CD8-positive, alpha-beta memory T cell (primary cell): Measurements from ENCODE around the gene DNAJB9. TPM values are rescaled to one million over a fixed set of nuclear protein-coding genes. Genes with fewer than 3 reads are reported as not detected.

Source experiments
- CTCF ChIA-PET: fragments of 350-600 bp; sonication (Branson Sonifier 250); formaldehyde crosslinking; loops from one replicate; lab custom pipeline; 2021; ENCODE audit warnings: antibody characterized with exemption; lab: Charles Lee
- POLR2A ChIA-PET: fragments of 350-600 bp; sonication (Branson Sonifier 250); formaldehyde crosslinking; loops from one replicate; lab custom pipeline; 2021; ENCODE audit warnings: antibody characterized with exemption; lab: Charles Lee
- DNase-seq, 5 donors: peaks; one replicate each; pipeline versions ENCODE4 v3.0.0 to v3.0.0-alpha.2; 2020 to 2022; ENCODE audit warnings: mixed read lengths in 1 of 5
- H3K27ac ChIP-seq: one replicate; pipeline ENCODE4 v1.7.0; 2013; ENCODE audit warnings: low read depth, mild to moderate bottlenecking, low read length, moderate library complexity
- H3K27me3 ChIP-seq: 2 replicates; pipeline ENCODE4 v1.7.0; 2013; ENCODE audit warnings: low read length, mild to moderate bottlenecking; ENCODE audit not compliant: insufficient read depth, poor library complexity, severe bottlenecking
- H3K36me3 ChIP-seq: 2 replicates; pipeline ENCODE4 v1.7.0; 2013; ENCODE audit warnings: mild to moderate bottlenecking, low read length, moderate library complexity; ENCODE audit not compliant: insufficient read depth
- H3K4me1 ChIP-seq: 2 replicates; pipeline ENCODE4 v1.7.0; 2013; ENCODE audit warnings: mild to moderate bottlenecking, low read length, moderate library complexity; ENCODE audit not compliant: insufficient read depth
- H3K4me3 ChIP-seq: 2 replicates; pipeline ENCODE4 v1.7.0; 2013; ENCODE audit warnings: mild to moderate bottlenecking, low read length
- H3K9me3 ChIP-seq: 2 replicates; pipeline ENCODE4 v1.7.0; 2013; ENCODE audit warnings: mild to moderate bottlenecking, low read length
- H3K27ac Mint-ChIP-seq, 8 donors: one replicate each; pipeline ENCODE4 v1.8.0; 2020 to 2021; ENCODE audit warnings: mixed read lengths in 8 of 8, mild to moderate bottlenecking in 6 of 8, inconsistent platforms in 3 of 8, moderate library complexity in 3 of 8
- H3K27me3 Mint-ChIP-seq, 2 donors: one replicate each; pipeline ENCODE4 v1.8.0; 2020 to 2021; ENCODE audit warnings: mixed read lengths in 2 of 2, mild to moderate bottlenecking in 1 of 2, moderate library complexity in 1 of 2
- H3K36me3 Mint-ChIP-seq, 3 donors: one replicate each; pipeline ENCODE4 v1.8.0; 2020 to 2021; ENCODE audit warnings: mixed read lengths in 3 of 3, inconsistent platforms in 1 of 3, mild to moderate bottlenecking in 1 of 3
- H3K4me1 Mint-ChIP-seq, 3 donors: one replicate each; pipeline ENCODE4 v1.8.0; 2020 to 2021; ENCODE audit warnings: mixed read lengths in 3 of 3, inconsistent platforms in 1 of 3, mild to moderate bottlenecking in 1 of 3
- H3K4me3 Mint-ChIP-seq, 7 donors: one replicate each; pipeline ENCODE4 v1.8.0; 2020 to 2021; ENCODE audit warnings: mixed read lengths in 7 of 7, mild to moderate bottlenecking in 6 of 7, moderate library complexity in 4 of 7, inconsistent platforms in 2 of 7
- H3K9me3 Mint-ChIP-seq, 5 donors: one replicate each; pipeline ENCODE4 v1.8.0; 2020 to 2022; ENCODE audit warnings: mixed read lengths in 5 of 5, mild to moderate bottlenecking in 3 of 5, moderate library complexity in 2 of 5, inconsistent platforms in 1 of 5
- polyA plus RNA-seq: library from polyadenylated mRNA; unstranded; fragments of 300-500 nt; fragmentation: Illumina TruSeq; gene quantifications from one replicate; pipeline ENCODE4 v1.2.3, GENCODE V29; 2021
- total RNA-seq, 2 experiments: library from RNA; stranded (reverse); gene quantifications; one replicate each; pipeline ENCODE4 v1.2.3, GENCODE V29; 2021

The DNAJB9 gene
- total and polyA plus RNA-seq, 3 experiments from 2014 or later = 10.1 to 37.5 (median 12.0) TPM

- Mint-ChIP-seq H3K4me1 (peaks cover under 1 to 10% (median 4%) of the 10 kb centered on the region in 3 donors), H3K27me3 (peaks cover 0 to 5% of the 10 kb centered on the region in 2 donors), H3K36me3 (peaks cover 10 to 17% (median 15%) of the 10 kb centered on the region in 3 donors), H3K9me3 (no peaks in the 10 kb centered on the region), H3K4me3 (no peak overlapping the region), H3K27ac (no peak overlapping the region)
- no peaks in the 10 kb centered on the region for H3K9me3 ChIP-seq
- no peaks in the 10 kb centered on the region for H3K4me1 ChIP-seq
- H3K36me3 ChIP-seq = no peaks in the 10 kb centered on the region
- H3K27ac ChIP-seq = no peak overlapping the region
- no peak for DNase-seq
- H3K27me3 ChIP-seq = no peaks in the 10 kb centered on the region
- no peak overlapping the region for H3K4me3 ChIP-seq
- POLR2A ChIA-PET = no interaction called here
- CTCF ChIA-PET = no interaction called here
These were observed 12.2 kb downstream of the DNAJB9 start for GRCh38 chr7:108581655-108582491.

GRCh38 chr7:108584211-108584610, 14.5 kb downstream of the DNAJB9 start:
- Mint-ChIP-seq H3K9me3 (no peaks in the 10 kb centered on the region), H3K4me3 (no peak overlapping the region), H3K4me1 (no peaks in the 10 kb centered on the region), H3K27me3 (peaks cover 0 to 5% of the 10 kb centered on the region in 2 donors), H3K36me3 (peaks cover 3 to 4% (median 3%) of the 10 kb centered on the region in 3 donors), H3K27ac (no peak overlapping the region)
- H3K9me3 ChIP-seq = no peaks in the 10 kb centered on the region
- POLR2A ChIA-PET = no interaction called here
- CTCF ChIA-PET = no interaction called here
- no peak overlapping the region for H3K4me3 ChIP-seq
- no peaks in the 10 kb centered on the region for H3K27me3 ChIP-seq
- H3K27ac ChIP-seq = no peak overlapping the region
- no peaks in the 10 kb centered on the region for H3K36me3 ChIP-seq
- DNase-seq = no peak
- no peaks in the 10 kb centered on the region for H3K4me1 ChIP-seq

- Histone ChIP-seq H3K9me3 (no peaks in the 10 kb centered on the region), H3K4me3 (no peak overlapping the region), H3K4me1 (no peaks in the 10 kb centered on the region), H3K27ac (no peak overlapping the region), H3K36me3 (no peaks in the 10 kb centered on the region), H3K27me3 (no peaks in the 10 kb centered on the region)
- H3K4me3 Mint-ChIP-seq = no peak overlapping the region
- CTCF ChIA-PET = no interaction called here
- H3K9me3 Mint-ChIP-seq = no peaks in the 10 kb centered on the region
- H3K4me1 Mint-ChIP-seq = no peaks in the 10 kb centered on the region
- no peak for DNase-seq
- peaks cover 3 to 5% of the 10 kb centered on the region in 2 donors for H3K27me3 Mint-ChIP-seq
- POLR2A ChIA-PET = no interaction called here
- H3K36me3 Mint-ChIP-seq = peaks cover 0 to 3% (median 2%) of the 10 kb centered on the region in 3 donors
- H3K27ac Mint-ChIP-seq = no peak overlapping the region
These were observed 16.2 kb downstream of the DNAJB9 start for GRCh38 chr7:108585843-108586242.

- no peak for DNase-seq
- H3K9me3 ChIP-seq = no peaks in the 10 kb centered on the region
- ChIA-PET CTCF (no interaction called here), POLR2A (no interaction called here)
- H3K4me1 ChIP-seq = no peaks in the 10 kb centered on the region
- Mint-ChIP-seq H3K9me3 (no peaks in the 10 kb centered on the region), H3K27ac (no peak overlapping the region), H3K4me3 (no peak overlapping the region), H3K36me3 (peaks cover 0 to 4% (median 3%) of the 10 kb centered on the region in 3 donors), H3K4me1 (no peaks in the 10 kb centered on the region), H3K27me3 (peaks cover 3 to 5% of the 10 kb centered on the region in 2 donors)
- H3K27ac ChIP-seq = no peak overlapping the region
- no peaks in the 10 kb centered on the region for H3K36me3 ChIP-seq
- no peak overlapping the region for H3K4me3 ChIP-seq
- H3K27me3 ChIP-seq = no peaks in the 10 kb centered on the region
These were observed 16.6 kb downstream of the DNAJB9 start for GRCh38 chr7:108586274-108586710.

- Mint-ChIP-seq H3K9me3 (no peaks in the 10 kb centered on the region), H3K36me3 (peaks cover 0 to 7% (median 4%) of the 10 kb centered on the region in 3 donors), H3K27ac (no peak overlapping the region), H3K27me3 (peaks cover 3 to 5% of the 10 kb centered on the region in 2 donors), H3K4me1 (no peaks in the 10 kb centered on the region), H3K4me3 (no peak overlapping the region)
- ChIA-PET CTCF (interaction anchor here (0.7 kb wide), 1 partner anchor 53 kb away, joined by 3 read pairs; no protein-coding TSS in a partner anchor), POLR2A (no interaction called here)
- Histone ChIP-seq H3K27ac (no peak overlapping the region), H3K27me3 (no peaks in the 10 kb centered on the region), H3K4me3 (no peak overlapping the region), H3K36me3 (no peaks in the 10 kb centered on the region), H3K4me1 (no peaks in the 10 kb centered on the region), H3K9me3 (no peaks in the 10 kb centered on the region)
- DNase-seq = no peak
These were observed 19.5 kb downstream of the DNAJB9 start for GRCh38 chr7:108589199-108589598.

GRCh38 chr7:108589874-108590273, 20.2 kb downstream of the DNAJB9 start:
- Histone ChIP-seq H3K9me3 (no peaks in the 10 kb centered on the region), H3K4me1 (no peaks in the 10 kb centered on the region), H3K36me3 (no peaks in the 10 kb centered on the region), H3K4me3 (no peak overlapping the region), H3K27me3 (no peaks in the 10 kb centered on the region), H3K27ac (no peak overlapping the region)
- Mint-ChIP-seq H3K4me1 (no peaks in the 10 kb centered on the region), H3K27ac (no peak overlapping the region), H3K36me3 (peaks cover 0 to 7% (median 4%) of the 10 kb centered on the region in 3 donors), H3K9me3 (no peaks in the 10 kb centered on the region), H3K27me3 (peaks cover 3 to 6% of the 10 kb centered on the region in 2 donors), H3K4me3 (no peak overlapping the region)
- DNase-seq = no peak
- POLR2A ChIA-PET = no interaction called here
- CTCF ChIA-PET = no interaction called here

- Mint-ChIP-seq H3K27ac (no peak overlapping the region), H3K4me1 (no peaks in the 10 kb centered on the region), H3K4me3 (no peak overlapping the region), H3K9me3 (no peaks in the 10 kb centered on the region), H3K36me3 (peaks cover 0 to 7% (median 4%) of the 10 kb centered on the region in 3 donors), H3K27me3 (peaks cover 3 to 6% of the 10 kb centered on the region in 2 donors)
- Histone ChIP-seq H3K9me3 (no peaks in the 10 kb centered on the region), H3K4me3 (no peak overlapping the region), H3K36me3 (no peaks in the 10 kb centered on the region), H3K27me3 (no peaks in the 10 kb centered on the region), H3K4me1 (no peaks in the 10 kb centered on the region), H3K27ac (no peak overlapping the region)
- ChIA-PET CTCF (no interaction called here), POLR2A (no interaction called here)
- no peak for DNase-seq
These were observed 20.9 kb downstream of the DNAJB9 start for GRCh38 chr7:108590606-108591005.

GRCh38 chr7:108592646-108593201, 23.1 kb downstream of the DNAJB9 start:
- H3K27me3 Mint-ChIP-seq = peaks cover 5 to 7% of the 10 kb centered on the region in 2 donors

More at GRCh38 chr7:108592646-108593201, 23.1 kb downstream of the DNAJB9 start:
- no peaks in the 10 kb centered on the region for H3K4me1 Mint-ChIP-seq
- peaks cover 0 to 7% (median 4%) of the 10 kb centered on the region in 3 donors for H3K36me3 Mint-ChIP-seq
- no peak overlapping the region for H3K27ac Mint-ChIP-seq
- H3K9me3 Mint-ChIP-seq = no peaks in the 10 kb centered on the region
- ChIA-PET POLR2A (no interaction called here), CTCF (no interaction called here)
- Histone ChIP-seq H3K4me1 (no peaks in the 10 kb centered on the region), H3K27me3 (no peaks in the 10 kb centered on the region), H3K36me3 (no peaks in the 10 kb centered on the region), H3K27ac (no peak overlapping the region), H3K9me3 (no peaks in the 10 kb centered on the region), H3K4me3 (no peak overlapping the region)
- DNase-seq = no peak
- H3K4me3 Mint-ChIP-seq = no peak overlapping the region
